Measurements from ENCODE around the gene HECTD4. TPM values are rescaled to one million over a fixed set of nuclear protein-coding genes. Genes with fewer than 3 reads are reported as not detected.

The HECTD4 gene
- total and polyA plus RNA-seq, 9 of the 15 experiments (the other 6 are each of a cell fraction or from before 2014, with no cell fraction given), result 3.5 to 33.3 (median 13.5) TPM

- TF ChIP-seq ZNF407 (IDR thresholded peaks at IDR 0.05; ENCODE audit: low read depth), result peak; percentile 90
- peak; percentile 70; the same call in 1 of the 2 replicates for TF ChIP-seq PTBP1 (IDR thresholded peaks at IDR 0.05; ENCODE audit: low read depth, low read length)
- TF ChIP-seq CUX1 (CRISPR knock-in tag; IDR thresholded peaks at IDR 0.05), result no peak
- TF ChIP-seq ZNF696 (CRISPR knock-in tag; conservative IDR thresholded peaks at IDR 0.05), result no peak
- no peak for TF ChIP-seq POLR3A (IDR thresholded peaks at IDR 0.05; ENCODE audit: borderline replicate concordance, extremely low read depth, insufficient read depth, insufficient read length)
- peak; percentile 36 to 80; a peak in 3 of 4 replicates for TF ChIP-seq MLLT1 (IDR thresholded peaks at IDR 0.05)
- no peak for TF ChIP-seq CBX5 (IDR thresholded peaks at IDR 0.05; ENCODE audit: borderline replicate concordance, low read depth)
- no peak for TF ChIP-seq USF1 (CRISPR knock-in tag; IDR thresholded peaks at IDR 0.05)
- no peak; the same call in 1 of the 2 replicates for TF ChIP-seq NBN (IDR thresholded peaks at IDR 0.05; ENCODE audit: low read depth)
- no peak for TF ChIP-seq ZNF263 (CRISPR knock-in tag; IDR thresholded peaks at IDR 0.05; ENCODE audit: borderline replicate concordance)
Measured at GRCh38 chr12:112409064-112409905, 27.1 kb upstream of the HECTD4 start, which contains the start of gene RPL6 (continued).

Measured in K562 (cell line).